HG03060 (cell line): ENCODE measurements around the gene NTN1.

Experiments used
- ATAC-seq: cut with Tn5 transposase; IDR thresholded peaks from one replicate; pipeline ENCODE4 v1.9.1; 2021; ENCODE audit warnings: low read depth, moderate number of reproducible peaks; ENCODE audit not compliant: unreplicated experiment

Gene NTN1

DNA sequence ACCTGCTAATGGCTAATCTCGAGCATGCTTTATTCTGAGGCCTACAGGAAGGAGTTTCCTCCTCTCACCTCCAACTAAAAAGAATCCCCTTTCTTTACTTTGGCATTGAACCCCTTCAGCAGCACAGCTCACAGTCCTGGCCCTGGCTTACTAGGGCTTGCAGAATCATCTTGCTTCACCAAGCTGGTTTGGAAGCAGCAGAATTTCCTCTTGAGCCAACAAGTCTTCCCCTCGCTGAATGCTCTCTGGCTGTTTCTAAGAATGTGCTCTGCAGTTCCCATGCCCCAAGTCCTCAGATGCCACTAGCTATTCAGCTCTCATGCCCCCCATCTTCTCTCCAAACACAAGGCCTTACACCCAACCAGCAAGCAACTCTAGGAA is 271.2 kb downstream of the NTN1 start:
- no peak for ATAC-seq
